Left lung (tissue), 10 donors: ENCODE results near the gene CSNK1G1. TPM values are rescaled to one million over a fixed set of nuclear protein-coding genes. Genes with fewer than 3 reads are reported as not detected.

Source experiments
- ATAC-seq: fragments of 200-7000 bp; cut with Tn5 transposase; one replicate; pipeline ENCODE4 v1.9.1; 2020; ENCODE audit warnings: moderate library complexity
- DNase-seq, 4 donors: peaks; one replicate each; pipeline ENCODE4 v3.0.0-alpha.2; 2013 to 2020
- H3K27ac ChIP-seq, 2 donors: fragments of 200-600 bp; sonication (generic) in 1 of 2; one replicate each; pipeline versions ENCODE4 v1.5.0 to v1.8.0; 2020 to 2021
- H3K27me3 ChIP-seq, 2 donors: fragments of 200-600 bp; sonication (generic) in 1 of 2; one replicate each; pipeline versions ENCODE4 v1.5.0 to v1.8.0; 2020 to 2021
- H3K36me3 ChIP-seq, 2 donors: fragments of 200-600 bp; sonication (generic) in 1 of 2; one replicate each; pipeline versions ENCODE4 v1.5.0 to v1.8.0; 2020 to 2021
- H3K4me1 ChIP-seq, 2 donors: fragments of 200-600 bp; one replicate each; pipeline ENCODE4 v1.8.0; 2021
- H3K4me3 ChIP-seq, 2 donors: fragments of 200-600 bp; sonication (generic) in 1 of 2; one replicate each; pipeline versions ENCODE4 v1.5.0 to v1.8.0; 2020 to 2021; ENCODE audit warnings: mild to moderate bottlenecking in 1 of 2
- H3K9me3 ChIP-seq, 2 donors: fragments of 200-600 bp; sonication (generic) in 1 of 2; one replicate each; pipeline versions ENCODE4 v1.5.0 to v1.8.0; 2020 to 2021
- CTCF ChIP-seq, 2 donors: fragments of 200-600 bp; sonication (generic) in 1 of 2; IDR thresholded peaks; one replicate each; pipeline versions ENCODE4 v1.5.0 to v1.8.0; 2021; ENCODE audit warnings: antibody characterized with exemption in 2 of 2
- intact Hi-C, 2 donors: fragments of 100-400 bp; cut with DNase I; formaldehyde crosslinking; loops; one replicate each; pipeline versions ENCODE4 v1.11.2 to v1.14.2; 2022
- polyA plus RNA-seq, 6 donors: library from polyadenylated mRNA; unstranded; fragments of 120-200 nt; gene quantifications; one replicate each; pipeline ENCODE4 v1.2.1, GENCODE V29; 2013; ENCODE audit not compliant: insufficient read length in 6 of 6
- total RNA-seq, 2 donors: library from RNA; stranded (reverse); fragmentation: NEBNext Ultra II Directional; extraction: Animal tissue kit (Norgen Biotek cat#: 25700); gene quantifications; one replicate each; pipeline ENCODE4 v1.2.1, GENCODE V29; 2021
- donor health status: DM: no; HTN: yes; CAD: no.
- donor health status: DM: no; HTN: no; CAD: no.

CSNK1G1 gene
- total and polyA plus RNA-seq, 8 donors, result 17.7 to 23.1 (median 20.5) TPM

- Histone ChIP-seq H3K4me1 (no peaks in the 10 kb centered on the region), H3K27ac (no peak overlapping the region), H3K36me3 (peaks cover 0 to 36% of the 10 kb centered on the region in 2 donors), H3K4me3 (no peak overlapping the region), H3K27me3 (no peaks in the 10 kb centered on the region), H3K9me3 (no peaks in the 10 kb centered on the region)
- no peak for DNase-seq
- no peak for ATAC-seq
- intact Hi-C loops, result loop anchor here in 1 of 2 donors (5.0 kb wide), 1 partner anchor 146 kb away; the partner anchor contains the start of gene CSNK1G1
- no peak for TF ChIP-seq CTCF (IDR thresholded peaks at IDR 0.05)
Observed at GRCh38 chr15:64211696-64212095, 144.3 kb downstream of the CSNK1G1 start.

DNA sequence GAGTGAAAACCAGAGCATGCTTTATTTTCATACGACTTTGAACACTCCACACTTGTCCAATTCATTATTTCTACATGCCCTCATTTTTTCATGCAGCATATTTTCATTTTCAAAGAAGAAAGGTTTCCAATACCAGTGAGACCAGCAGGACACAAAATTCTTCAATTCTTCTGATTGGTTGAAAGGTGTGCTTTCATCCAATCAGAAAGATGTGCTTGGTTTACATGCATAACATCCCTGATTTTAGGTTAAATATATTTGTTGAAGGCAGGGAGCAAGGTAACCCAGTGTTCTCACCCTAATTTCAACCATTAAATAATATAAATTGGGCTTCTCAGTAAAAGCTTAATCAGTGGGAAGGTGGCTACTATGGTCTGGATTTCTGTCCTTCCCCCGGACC, 145.6 kb downstream of the CSNK1G1 start:
- no peak for DNase-seq
- intact Hi-C loops, result loop anchor here in 1 of 2 donors (5.0 kb wide), 1 partner anchor 147 kb away; the partner anchor contains the start of gene CSNK1G1
- no peak for TF ChIP-seq CTCF (IDR thresholded peaks at IDR 0.05)

GRCh38 chr15:64209680-64210334, 146.2 kb downstream of the CSNK1G1 start:
- no peak overlapping the region for H3K4me3 ChIP-seq
- no peaks in the 10 kb centered on the region for H3K9me3 ChIP-seq
- intact Hi-C loops, result loop anchor here in 1 of 2 donors (5.0 kb wide), 1 partner anchor 147 kb away; the partner anchor contains the start of gene CSNK1G1
- H3K27me3 ChIP-seq, result no peaks in the 10 kb centered on the region
- ATAC-seq (peak; percentile 49), DNase-seq (peak in 2 of 4 donors; percentile 20 to 49)
- no peaks in the 10 kb centered on the region for H3K4me1 ChIP-seq
- no peak for TF ChIP-seq CTCF (IDR thresholded peaks at IDR 0.05)
- H3K36me3 ChIP-seq, result peaks cover 0 to 34% of the 10 kb centered on the region in 2 donors
- H3K27ac ChIP-seq, result no peak overlapping the region

More for the DNA sequence above, 145.6 kb downstream of the CSNK1G1 start:
- Histone ChIP-seq H3K4me1 (no peaks in the 10 kb centered on the region), H3K4me3 (no peak overlapping the region), H3K9me3 (no peaks in the 10 kb centered on the region), H3K27me3 (no peaks in the 10 kb centered on the region), H3K36me3 (peaks cover 0 to 36% of the 10 kb centered on the region in 2 donors), H3K27ac (no peak overlapping the region)
- no peak for ATAC-seq

- DNase-seq, result no peak
- ATAC-seq, result no peak
- no peak overlapping the region for H3K4me3 ChIP-seq
- H3K27ac ChIP-seq, result no peak overlapping the region
- intact Hi-C loops, result no loop called here
- peaks cover 0 to 47% of the 10 kb centered on the region in 2 donors for H3K36me3 ChIP-seq
- TF ChIP-seq CTCF (IDR thresholded peaks at IDR 0.05), result no peak
- H3K4me1 ChIP-seq, result no peaks in the 10 kb centered on the region
- H3K9me3 ChIP-seq, result no peaks in the 10 kb centered on the region
- H3K27me3 ChIP-seq, result no peaks in the 10 kb centered on the region
Observed at GRCh38 chr15:64205202-64205601, 150.8 kb downstream of the CSNK1G1 start.

DNA sequence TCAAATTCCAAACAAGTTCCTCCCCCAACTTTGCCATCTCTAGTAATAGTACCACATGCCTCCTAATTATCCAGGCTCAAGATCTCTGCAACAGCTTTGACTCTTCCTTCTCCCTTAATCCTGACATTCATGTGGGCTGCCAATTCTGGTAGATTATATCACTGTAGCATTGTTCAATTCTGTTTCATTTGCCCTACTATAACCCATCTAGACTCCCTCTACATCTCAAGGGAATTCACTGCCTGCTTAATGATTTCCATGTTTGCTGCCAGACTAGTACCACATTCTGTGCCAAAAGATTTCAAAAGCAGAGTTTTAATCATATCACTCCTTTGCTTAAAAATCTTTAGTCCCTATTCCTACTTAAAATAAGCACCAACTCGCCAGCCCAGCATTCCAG, 158.5 kb downstream of the CSNK1G1 start:
- Histone ChIP-seq H3K27ac (no peak overlapping the region), H3K9me3 (no peaks in the 10 kb centered on the region), H3K4me1 (no peaks in the 10 kb centered on the region), H3K27me3 (no peaks in the 10 kb centered on the region), H3K4me3 (no peak overlapping the region), H3K36me3 (peaks cover 0 to 60% of the 10 kb centered on the region in 2 donors)
- ATAC-seq (no peak), DNase-seq (peak in 1 of 4 donors; percentile 4)
- no peak for TF ChIP-seq CTCF (IDR thresholded peaks at IDR 0.05)
- intact Hi-C loops, result no loop called here
